Fibroblast of skin of right quadriceps (primary cell): Measurements from ENCODE around the gene SDS.

ENCODE experiments used
- DNase-seq: peaks from one replicate; pipeline ENCODE4 v3.0.0-alpha.2; 2013

Gene SDS

DNA sequence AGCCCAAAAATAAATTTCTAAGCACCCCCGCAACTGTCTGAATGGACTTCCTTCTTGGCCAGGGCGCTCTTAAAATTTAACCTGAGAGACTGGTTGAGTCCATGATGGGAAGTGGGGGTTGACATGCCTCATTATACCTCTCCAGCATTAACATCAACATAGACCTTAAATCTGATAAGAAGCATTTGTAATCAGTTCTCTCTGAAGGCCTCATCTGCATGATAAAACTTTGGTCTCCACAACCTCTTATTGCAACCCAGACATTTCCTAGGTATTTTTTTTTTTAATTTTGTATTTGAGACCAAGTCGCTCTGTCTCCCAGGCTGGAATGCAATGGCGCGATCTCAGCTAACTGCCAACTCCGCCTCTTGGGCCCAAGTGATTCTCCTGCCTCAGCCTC is 58.4 kb downstream of the SDS start:
- no peak for DNase-seq
